ENCODE measurements around the gene CPN2. TPM values are rescaled to one million over a fixed set of nuclear protein-coding genes. Genes with fewer than 3 reads are reported as not detected.
A peak's percentile ranks its signal among the peaks of the same experiment; 100 is the strongest.

The CPN2 gene
- total and polyA plus RNA-seq, 2 of the 13 experiments (the other 11 are each of a cell fraction or from before 2014, with no cell fraction given): 26.7 to 27.7 TPM

DNA sequence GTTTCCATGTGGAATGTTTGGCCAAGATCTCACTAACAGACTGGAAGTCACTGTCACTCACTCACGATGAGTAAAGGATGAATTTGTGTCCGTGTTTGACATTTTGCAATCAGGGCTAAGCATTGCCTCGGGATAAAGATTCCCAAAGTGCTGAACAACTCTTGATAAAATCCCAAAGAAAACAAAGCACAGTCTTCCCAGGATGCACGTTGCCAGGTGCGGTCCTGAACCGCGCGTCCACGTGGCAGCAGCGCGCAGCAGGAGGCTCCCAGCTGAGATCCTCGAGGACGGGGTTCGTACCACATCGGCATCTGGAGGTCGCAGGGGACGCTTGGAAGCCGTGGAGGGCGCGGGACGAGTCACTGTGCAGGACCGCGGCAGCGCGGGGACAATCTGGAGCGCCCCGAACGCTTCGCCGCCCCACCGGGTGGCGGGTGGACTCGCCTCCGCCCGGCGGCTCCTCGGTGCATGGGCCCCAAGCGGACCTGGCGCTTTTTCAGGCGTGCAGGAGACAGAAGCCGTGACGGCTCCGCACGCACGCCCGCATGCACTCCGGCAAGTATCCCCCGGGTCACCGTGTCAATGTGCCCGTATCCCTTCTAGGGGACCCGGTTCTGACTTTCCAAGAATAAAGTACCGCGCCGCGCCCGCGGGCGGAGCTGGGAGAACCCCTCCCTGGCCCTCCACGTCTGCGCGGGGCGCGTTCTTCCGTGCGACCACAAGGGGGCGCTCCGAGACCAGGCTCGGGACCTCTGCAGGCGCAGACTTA is 17.7 kb downstream of the CPN2 start (continued):
- TF ChIP-seq, protein P1, sequence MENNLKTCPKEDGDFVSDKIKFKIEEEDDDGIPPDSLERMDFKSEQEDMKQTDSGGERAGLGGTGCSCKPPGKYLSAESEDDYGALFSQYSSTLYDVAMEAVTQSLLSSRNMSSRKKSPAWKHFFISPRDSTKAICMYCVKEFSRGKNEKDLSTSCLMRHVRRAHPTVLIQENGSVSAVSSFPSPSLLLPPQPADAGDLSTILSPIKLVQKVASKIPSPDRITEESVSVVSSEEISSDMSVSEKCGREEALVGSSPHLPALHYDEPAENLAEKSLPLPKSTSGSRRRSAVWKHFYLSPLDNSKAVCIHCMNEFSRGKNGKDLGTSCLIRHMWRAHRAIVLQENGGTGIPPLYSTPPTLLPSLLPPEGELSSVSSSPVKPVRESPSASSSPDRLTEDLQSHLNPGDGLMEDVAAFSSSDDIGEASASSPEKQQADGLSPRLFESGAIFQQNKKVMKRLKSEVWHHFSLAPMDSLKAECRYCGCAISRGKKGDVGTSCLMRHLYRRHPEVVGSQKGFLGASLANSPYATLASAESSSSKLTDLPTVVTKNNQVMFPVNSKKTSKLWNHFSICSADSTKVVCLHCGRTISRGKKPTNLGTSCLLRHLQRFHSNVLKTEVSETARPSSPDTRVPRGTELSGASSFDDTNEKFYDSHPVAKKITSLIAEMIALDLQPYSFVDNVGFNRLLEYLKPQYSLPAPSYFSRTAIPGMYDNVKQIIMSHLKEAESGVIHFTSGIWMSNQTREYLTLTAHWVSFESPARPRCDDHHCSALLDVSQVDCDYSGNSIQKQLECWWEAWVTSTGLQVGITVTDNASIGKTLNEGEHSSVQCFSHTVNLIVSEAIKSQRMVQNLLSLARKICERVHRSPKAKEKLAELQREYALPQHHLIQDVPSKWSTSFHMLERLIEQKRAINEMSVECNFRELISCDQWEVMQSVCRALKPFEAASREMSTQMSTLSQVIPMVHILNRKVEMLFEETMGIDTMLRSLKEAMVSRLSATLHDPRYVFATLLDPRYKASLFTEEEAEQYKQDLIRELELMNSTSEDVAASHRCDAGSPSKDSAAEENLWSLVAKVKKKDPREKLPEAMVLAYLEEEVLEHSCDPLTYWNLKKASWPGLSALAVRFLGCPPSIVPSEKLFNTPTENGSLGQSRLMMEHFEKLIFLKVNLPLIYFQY (CRISPR knock-in tag; IDR thresholded peaks at IDR 0.05; ENCODE audit: borderline replicate concordance): no peak
- TF ChIP-seq ZNF136 (CRISPR knock-in tag; IDR thresholded peaks at IDR 0.05; ENCODE audit: low read depth) (0 out of 2 replicates have a peak, but pooled peaks have one; percentile 56), CBX2 (IDR thresholded peaks at IDR 0.05; ENCODE audit: low read depth, low read length) (no peak), CBX2 (CRISPR knock-in tag; IDR thresholded peaks at IDR 0.05; ENCODE audit: low read depth) (no peak), HNRNPUL1 (IDR thresholded peaks at IDR 0.05; ENCODE audit: low read depth, low read length) (no peak), TAF1 (CRISPR knock-in tag; IDR thresholded peaks at IDR 0.05) (peak; percentile 35; the same call in 1 of the 2 replicates), SIX1 (CRISPR knock-in tag; IDR thresholded peaks at IDR 0.05; ENCODE audit: borderline replicate concordance) (no peak), SRSF4 (IDR thresholded peaks at IDR 0.05; ENCODE audit: low read depth, low read length, poor library complexity, severe bottlenecking) (no peak), CBFB (CRISPR knock-in tag; IDR thresholded peaks at IDR 0.05) (peak; percentile 40; the same call in 1 of the 2 replicates), SP5 (CRISPR knock-in tag; IDR thresholded peaks at IDR 0.05; ENCODE audit: borderline replicate concordance, low read depth) (peak; percentile 17; the same call in 1 of the 2 replicates), ATF1 (CRISPR knock-in tag; IDR thresholded peaks at IDR 0.05) (no peak), TBX3 (IDR thresholded peaks at IDR 0.05; ENCODE audit: borderline replicate concordance) (no peak), BRCA1 (CRISPR knock-in tag; IDR thresholded peaks at IDR 0.05) (0 out of 2 replicates have a peak, but pooled peaks have one; percentile 49), ZNF572 (CRISPR knock-in tag; IDR thresholded peaks at IDR 0.05) (0 out of 2 replicates have a peak, but pooled peaks have one; percentile 75), PHF20 (CRISPR knock-in tag; IDR thresholded peaks at IDR 0.05) (no peak; the same call in 1 of the 2 replicates), ZNF709 (CRISPR knock-in tag; IDR thresholded peaks at IDR 0.05) (peak; percentile 96), NFE2L2 (IDR thresholded peaks at IDR 0.05; ENCODE audit: low read length) (no peak), ZC3H13 (CRISPR knock-in tag; IDR thresholded peaks at IDR 0.05) (peak; percentile 97), NFIC (IDR thresholded peaks at IDR 0.05; ENCODE audit: low read length) (0 out of 2 replicates have a peak, but pooled peaks have one; percentile 27), TMF1 (CRISPR knock-in tag; IDR thresholded peaks at IDR 0.05; ENCODE audit: low read depth) (peak; percentile 66; the same call in 1 of the 2 replicates), ZNF792 (CRISPR knock-in tag; IDR thresholded peaks at IDR 0.05) (peak; percentile 66), ZFP62 (CRISPR knock-in tag; IDR thresholded peaks at IDR 0.05) (no peak), HNRNPLL (IDR thresholded peaks at IDR 0.05; ENCODE audit: low read depth, low read length, poor library complexity, severe bottlenecking) (peak; percentile 37), WIZ (CRISPR knock-in tag; IDR thresholded peaks at IDR 0.05) (peak; percentile 83; the same call in 1 of the 2 replicates)
- TF ChIP-seq, protein P2, sequence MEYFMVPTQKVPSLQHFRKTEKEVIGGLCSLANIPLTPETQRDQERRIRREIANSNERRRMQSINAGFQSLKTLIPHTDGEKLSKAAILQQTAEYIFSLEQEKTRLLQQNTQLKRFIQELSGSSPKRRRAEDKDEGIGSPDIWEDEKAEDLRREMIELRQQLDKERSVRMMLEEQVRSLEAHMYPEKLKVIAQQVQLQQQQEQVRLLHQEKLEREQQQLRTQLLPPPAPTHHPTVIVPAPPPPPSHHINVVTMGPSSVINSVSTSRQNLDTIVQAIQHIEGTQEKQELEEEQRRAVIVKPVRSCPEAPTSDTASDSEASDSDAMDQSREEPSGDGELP (IDR thresholded peaks at IDR 0.05; ENCODE audit: borderline replicate concordance, low read depth): peak; percentile 76; the same call in 1 of the 2 replicates
- TF ChIP-seq, protein P3, sequence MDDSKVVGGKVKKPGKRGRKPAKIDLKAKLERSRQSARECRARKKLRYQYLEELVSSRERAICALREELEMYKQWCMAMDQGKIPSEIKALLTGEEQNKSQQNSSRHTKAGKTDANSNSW (CRISPR knock-in tag; IDR thresholded peaks at IDR 0.05; ENCODE audit: borderline replicate concordance): peak; percentile 97; the same call in 1 of the 2 replicates
- TF ChIP-seq, protein P4, sequence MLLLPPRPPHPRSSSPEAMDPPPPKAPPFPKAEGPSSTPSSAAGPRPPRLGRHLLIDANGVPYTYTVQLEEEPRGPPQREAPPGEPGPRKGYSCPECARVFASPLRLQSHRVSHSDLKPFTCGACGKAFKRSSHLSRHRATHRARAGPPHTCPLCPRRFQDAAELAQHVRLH (CRISPR knock-in tag; IDR thresholded peaks at IDR 0.05; ENCODE audit: borderline replicate concordance, low read depth): peak; percentile 91
